NCI-H460 (cell line): ENCODE measurements around the gene PIEZO2. TPM values are rescaled to one million over a fixed set of nuclear protein-coding genes. Genes with fewer than 3 reads are reported as not detected.

Experiments
- DNase-seq: peaks from one replicate; pipeline ENCODE4 v3.0.0-alpha.2; 2016; ENCODE audit warnings: low read depth; ENCODE audit errors: extremely low read depth
- total RNA-seq: library from RNA; depleted of rRNA; stranded (reverse); fragments of >200 nt; shearing (Covaris generic); gene quantifications from 2 replicates; pipeline ENCODE4 v1.2.3, GENCODE V29; 2014

PIEZO2 gene
- total RNA-seq, 1 experiment from 2014 or later, result not detected

DNA sequence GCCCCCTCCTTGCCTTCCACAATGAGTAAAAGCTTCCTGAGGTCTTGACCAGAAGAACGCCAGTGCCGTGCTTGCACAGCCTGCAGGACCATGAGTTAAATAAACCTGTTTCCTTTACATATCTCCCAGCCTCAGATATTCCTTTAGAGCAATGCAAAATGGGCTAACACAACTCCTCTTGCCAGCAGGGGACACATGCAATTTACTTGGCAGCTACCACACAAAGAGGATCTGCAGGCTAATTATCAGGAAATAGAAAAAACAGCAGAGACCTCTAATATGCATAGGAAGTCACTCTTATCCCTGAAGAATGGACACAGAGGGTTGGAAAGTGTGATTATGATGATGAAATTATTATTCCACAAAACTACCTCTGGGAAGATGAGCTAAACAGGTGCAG lies 114.0 kb downstream of the PIEZO2 start:
- no peak for DNase-seq

DNA sequence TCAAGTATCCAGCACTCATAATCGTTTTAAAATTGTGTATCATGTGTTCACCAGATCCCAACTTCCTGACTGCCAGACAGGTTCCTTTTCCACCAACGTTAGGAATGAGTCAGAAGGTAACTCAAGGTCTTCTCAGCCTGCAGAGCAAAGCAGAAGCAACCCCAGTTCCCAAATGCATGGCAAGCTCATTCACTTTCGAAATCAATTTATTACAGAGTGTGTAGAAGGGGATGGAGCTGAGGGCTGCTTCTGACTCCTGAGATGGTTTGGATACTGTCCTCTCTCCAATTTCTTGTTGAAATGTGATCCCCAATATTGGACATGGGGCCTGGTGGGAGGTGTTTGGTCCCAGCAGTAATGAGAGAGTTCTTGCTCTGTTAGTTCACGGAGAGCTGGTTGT lies 114.5 kb downstream of the PIEZO2 start:
- DNase-seq, result no peak

- no peak for DNase-seq
These were observed 115.9 kb downstream of the PIEZO2 start for GRCh38 chr18:11033503-11033902.

DNA sequence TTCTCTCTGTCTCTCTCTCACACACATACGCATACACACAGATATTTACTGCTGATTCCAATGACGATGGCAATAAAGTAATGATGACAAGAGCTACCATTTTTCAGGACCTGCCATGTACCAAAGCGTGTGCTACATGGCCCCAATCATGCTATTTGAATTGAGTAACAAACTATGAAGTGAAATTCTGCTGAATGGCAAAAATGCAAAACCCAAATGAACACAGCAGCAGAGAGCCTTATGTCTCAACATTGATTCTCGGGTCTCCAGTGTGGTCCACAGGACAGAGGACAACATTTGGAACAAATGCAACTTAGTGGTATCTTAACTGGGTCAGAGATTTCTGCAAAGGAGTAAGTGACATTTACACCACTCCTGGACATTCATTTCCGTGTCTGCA lies 117.4 kb downstream of the PIEZO2 start:
- DNase-seq, result no peak

DNA sequence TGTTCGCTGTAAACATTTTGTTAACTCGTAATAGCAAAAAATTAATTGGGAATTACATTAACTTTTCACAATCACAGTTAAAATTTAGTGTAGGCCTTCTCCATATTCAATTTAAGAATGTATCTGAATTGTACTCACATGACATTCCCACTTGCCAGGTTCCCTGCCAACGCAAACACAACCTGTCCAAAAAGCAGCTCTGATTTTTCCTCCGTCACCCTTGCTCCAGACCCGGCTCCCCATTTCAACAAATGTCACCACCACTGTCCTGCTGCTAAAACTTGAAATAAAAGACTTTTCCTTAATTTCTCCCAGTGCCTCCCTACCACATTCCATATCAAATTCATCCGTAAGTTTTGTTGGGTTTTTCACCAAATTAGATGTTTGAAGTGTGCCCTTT lies 120.3 kb downstream of the PIEZO2 start:
- DNase-seq, result no peak

- no peak for DNase-seq
These were observed 121.5 kb downstream of the PIEZO2 start for GRCh38 chr18:11027862-11028261.

DNA sequence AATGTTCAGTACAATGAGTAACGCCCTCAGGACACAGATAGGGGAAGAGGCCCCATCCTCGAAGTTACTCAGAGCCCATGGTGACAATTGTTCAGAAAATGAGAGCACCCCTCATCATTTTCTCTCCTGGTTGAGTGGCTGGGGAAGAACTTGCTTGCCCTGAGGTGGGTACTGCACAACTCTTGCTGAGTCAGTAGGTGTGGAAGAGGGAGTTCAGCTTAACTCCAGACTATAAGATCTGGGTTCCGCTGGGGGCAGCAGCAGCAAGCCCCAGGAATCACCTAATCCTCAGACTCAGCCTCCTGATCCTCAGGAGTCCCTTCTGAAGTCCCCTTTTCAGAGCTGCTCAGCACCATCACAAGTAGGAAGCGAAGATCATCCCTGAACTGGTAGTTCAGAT lies 123.7 kb downstream of the PIEZO2 start:
- no peak for DNase-seq

DNA sequence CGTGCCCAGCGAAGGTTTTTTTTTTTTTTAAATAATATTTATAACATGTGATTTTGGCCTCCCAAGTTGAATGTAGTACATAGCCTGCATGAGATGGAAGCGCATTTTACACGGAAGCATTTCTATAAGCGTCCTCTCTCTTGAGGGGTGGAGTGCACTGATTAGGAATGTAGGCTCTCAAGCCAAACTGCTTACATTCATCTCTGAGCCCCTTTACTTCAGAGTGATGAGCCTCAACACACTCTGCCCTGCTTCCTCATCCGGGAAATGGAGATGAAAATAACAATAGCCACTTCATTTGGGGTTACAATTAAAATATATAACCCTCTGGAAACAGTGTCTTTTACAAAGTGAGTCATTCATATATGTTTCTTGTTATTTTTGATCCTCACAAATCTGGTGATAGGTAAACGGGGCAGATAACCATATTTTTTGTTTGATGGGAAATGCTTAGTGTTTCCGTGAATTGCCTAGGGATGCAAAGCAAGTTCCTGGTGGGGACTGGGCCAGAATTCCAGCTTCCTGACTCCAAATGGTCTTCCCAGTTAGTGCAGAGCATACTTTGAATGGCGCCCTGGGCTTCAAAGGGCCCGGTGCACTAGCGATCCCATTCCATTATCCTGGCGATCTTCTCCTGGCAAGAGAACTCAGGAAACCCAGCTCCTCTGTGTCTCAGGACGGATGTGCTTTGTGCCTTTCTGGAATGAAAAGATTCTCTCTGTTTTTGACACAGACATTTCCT lies 124.3 kb downstream of the PIEZO2 start:
- DNase-seq, result no peak

- no peak for DNase-seq
These were observed 127.9 kb downstream of the PIEZO2 start for GRCh38 chr18:11021477-11021876.

GRCh38 chr18:11020877-11021414 lies 128.4 kb downstream of the PIEZO2 start:
- no peak for DNase-seq

DNA sequence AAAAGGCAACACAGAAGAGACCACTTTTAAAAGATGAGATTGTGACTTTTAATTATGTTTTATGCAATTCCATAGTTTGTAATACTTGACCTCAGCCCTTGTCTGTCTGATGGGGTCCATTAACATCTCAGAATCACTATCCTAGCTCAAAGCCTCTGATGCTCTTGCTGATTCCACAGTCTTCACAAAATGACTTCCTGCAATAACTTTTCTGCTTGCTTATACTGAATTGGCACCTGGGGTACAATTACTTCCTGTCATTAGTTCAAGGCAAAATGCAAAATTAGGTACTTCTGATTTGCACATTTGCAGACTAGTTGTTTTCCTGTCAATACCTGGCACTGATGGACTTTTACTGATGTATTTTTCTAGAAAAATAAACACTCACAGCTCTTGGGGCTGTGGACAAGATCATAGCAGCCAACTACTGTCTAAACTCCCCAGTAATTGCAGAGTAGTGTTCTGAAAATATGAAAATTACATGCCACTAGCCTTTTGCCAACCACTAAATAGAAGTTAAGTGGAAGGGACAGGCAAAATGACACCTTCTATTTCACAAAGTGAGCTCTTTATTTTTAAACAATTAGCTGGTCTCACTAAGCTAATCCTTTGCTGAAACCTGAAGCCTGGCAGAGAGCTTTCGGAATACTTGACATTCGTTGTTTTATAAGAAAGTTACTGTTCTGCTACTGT lies 129.1 kb downstream of the PIEZO2 start:
- DNase-seq, result no peak

DNA sequence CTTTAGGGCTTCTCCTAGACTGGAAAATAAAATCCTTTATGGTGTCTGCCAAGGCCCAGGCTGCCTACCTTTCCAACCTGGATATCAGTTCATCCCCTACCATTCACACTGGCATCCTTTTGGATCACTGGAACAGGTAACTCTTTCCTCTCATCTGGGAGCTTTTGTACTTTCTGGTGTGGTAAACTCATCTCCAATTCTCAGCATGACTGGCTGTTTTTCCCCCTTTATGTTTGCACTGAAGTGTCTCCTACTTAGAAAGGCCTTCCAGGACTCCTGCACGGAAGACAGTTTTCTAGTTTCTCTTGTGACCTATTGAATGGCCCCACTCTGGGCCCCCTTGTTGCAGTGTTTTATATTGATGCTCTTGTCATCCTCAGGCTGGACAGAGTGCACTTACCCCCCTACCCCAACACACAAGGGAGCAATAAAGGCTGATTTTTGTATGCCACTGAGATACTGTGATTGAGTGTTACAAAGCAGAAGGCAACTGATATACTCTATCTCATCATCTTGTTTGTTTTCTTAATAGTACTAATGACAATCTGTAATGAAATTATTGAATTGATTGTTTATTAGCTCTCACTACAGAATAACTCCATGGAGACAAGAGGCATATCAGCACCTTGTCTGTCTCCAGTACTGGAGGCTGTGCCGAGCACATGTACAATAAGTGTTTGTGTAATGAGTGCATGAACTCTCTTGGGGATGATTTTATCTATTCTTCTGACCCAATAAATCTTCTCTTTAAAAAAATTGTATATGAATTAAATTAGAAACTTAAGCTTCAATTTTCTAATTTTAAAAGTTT lies 129.9 kb downstream of the PIEZO2 start:
- no peak for DNase-seq

DNA sequence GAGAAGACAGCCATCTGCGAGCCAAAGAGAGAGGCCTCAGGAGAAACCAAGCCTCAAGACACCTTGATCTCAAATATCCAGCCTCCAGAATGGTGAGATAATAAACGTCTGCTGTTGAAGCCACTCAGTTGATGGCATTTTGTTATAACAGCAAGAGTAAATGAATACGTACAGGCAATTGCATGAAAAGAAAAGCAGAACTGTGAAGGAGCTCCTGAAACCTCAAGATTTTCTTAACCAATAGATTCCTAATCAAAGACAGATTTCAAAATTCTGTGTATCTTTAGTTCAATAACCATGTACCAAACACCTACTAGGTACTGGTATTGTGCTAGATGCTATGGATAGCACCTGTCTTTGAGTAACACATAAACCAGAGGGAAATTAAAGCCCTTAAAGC lies 139.5 kb downstream of the PIEZO2 start:
- DNase-seq, result no peak

GRCh38 chr18:11009147-11009546 lies 140.2 kb downstream of the PIEZO2 start:
- no peak for DNase-seq

- DNase-seq, result no peak
These were observed 140.9 kb downstream of the PIEZO2 start for GRCh38 chr18:11008505-11008904.

DNA sequence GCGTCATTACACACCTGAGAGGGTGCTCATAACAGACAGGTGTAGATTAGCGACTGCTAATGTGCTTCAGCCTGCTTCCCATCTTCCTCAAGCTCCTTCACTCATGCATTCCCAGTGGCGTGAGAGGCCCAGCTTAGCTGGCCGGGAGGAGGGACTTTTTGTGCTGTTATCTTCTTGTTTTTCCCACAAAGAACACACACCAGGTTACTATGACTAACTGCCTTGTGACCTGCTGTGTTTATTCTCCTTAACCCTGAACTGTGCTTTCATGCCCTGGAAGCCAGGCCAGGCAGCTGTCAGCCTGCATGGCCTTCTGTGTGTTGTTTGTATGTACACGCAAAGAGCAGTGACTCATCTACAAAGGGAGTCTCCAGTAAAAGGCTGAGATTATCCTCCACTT lies 143.8 kb downstream of the PIEZO2 start:
- DNase-seq, result no peak

GRCh38 chr18:11004951-11005350 lies 144.4 kb downstream of the PIEZO2 start:
- no peak for DNase-seq

DNA sequence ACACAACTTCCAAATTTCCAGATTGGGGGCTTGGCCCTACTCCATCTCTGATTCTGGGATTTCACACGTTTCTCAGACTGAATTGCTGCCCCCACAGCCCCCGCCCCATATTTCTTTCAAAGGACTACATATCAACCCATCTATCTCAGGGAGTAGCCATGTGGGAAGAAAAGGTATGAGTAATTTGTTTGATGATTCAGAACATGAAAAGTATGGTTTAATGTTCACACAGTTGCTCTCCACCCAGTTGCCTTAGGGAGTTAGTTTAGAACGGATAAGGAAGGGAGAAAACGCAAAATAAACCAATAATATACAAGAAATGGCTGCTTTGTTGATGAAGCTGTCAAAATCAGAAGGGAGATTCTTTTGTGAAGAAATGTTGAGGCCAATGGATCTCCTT lies 145.1 kb downstream of the PIEZO2 start:
- no peak for DNase-seq

GRCh38 chr18:11002796-11003195 lies 146.6 kb downstream of the PIEZO2 start:
- no peak for DNase-seq

- DNase-seq, result no peak
These were observed 147.1 kb downstream of the PIEZO2 start for GRCh38 chr18:11002277-11002676.

- DNase-seq, result no peak
These were observed 149.3 kb downstream of the PIEZO2 start for GRCh38 chr18:11000071-11000470.
